H9 (cell line): ENCODE data around the gene HOGA1. TPM values are rescaled to one million over a fixed set of nuclear protein-coding genes. Genes with fewer than 3 reads are reported as not detected.

Source experiments
- DNase-seq: peaks from one replicate; pipeline ENCODE4 v3.0.0-alpha.2; 2017
- H2AFZ ChIP-seq: one replicate; pipeline ENCODE4 v1.6.1; 2013; ENCODE audit warnings: mild to moderate bottlenecking, low read length, control low read depth, moderate library complexity
- H2AK5ac ChIP-seq: 2 replicates; pipeline ENCODE4 v1.6.1; 2013; ENCODE audit warnings: low read length, control low read depth, mixed read lengths; ENCODE audit not compliant: insufficient read length
- H2BK120ac ChIP-seq: one replicate; pipeline ENCODE4 v1.6.1; 2013; ENCODE audit warnings: low read depth, mild to moderate bottlenecking, low read length, control low read depth, inconsistent platforms; ENCODE audit not compliant: poor library complexity, severe bottlenecking
- H2BK12ac ChIP-seq: 2 replicates; pipeline ENCODE4 v1.6.1; 2013; ENCODE audit warnings: low read length, control low read depth, mixed read lengths, low read depth; ENCODE audit not compliant: insufficient read length
- H2BK15ac ChIP-seq: 2 replicates; pipeline ENCODE4 v1.6.1; 2013; ENCODE audit warnings: low read depth, low read length, control low read depth
- H2BK20ac ChIP-seq: one replicate; pipeline ENCODE4 v1.6.1; 2013; ENCODE audit warnings: low read depth, mild to moderate bottlenecking, low read length, control low read depth, inconsistent platforms; ENCODE audit not compliant: poor library complexity, severe bottlenecking
- H2BK5ac ChIP-seq: 2 replicates; pipeline ENCODE4 v1.6.1; 2013; ENCODE audit warnings: low read length, control low read depth, mixed read lengths; ENCODE audit not compliant: insufficient read length
- H3K14ac ChIP-seq: 2 replicates; pipeline ENCODE4 v1.6.1; 2013; ENCODE audit warnings: low read length, control low read depth; ENCODE audit not compliant: insufficient read depth
- H3K18ac ChIP-seq: 2 replicates; pipeline ENCODE4 v1.6.1; 2013; ENCODE audit warnings: low read depth, mild to moderate bottlenecking, mixed read lengths, low read length, control low read depth; ENCODE audit not compliant: insufficient read length
- H3K23ac ChIP-seq: 2 replicates; pipeline ENCODE4 v1.6.1; 2013; ENCODE audit warnings: low read length, control low read depth, mixed read lengths, low read depth; ENCODE audit not compliant: insufficient read length
- H3K23me2 ChIP-seq: 2 replicates; pipeline ENCODE4 v1.6.1; 2013; ENCODE audit warnings: low read depth, mild to moderate bottlenecking, mixed read lengths, low read length, control low read depth; ENCODE audit not compliant: insufficient read length, poor library complexity, severe bottlenecking
- H3K27ac ChIP-seq: 2 replicates; pipeline ENCODE4 v1.5.1; 2013; ENCODE audit warnings: low read length, control low read depth, mixed read lengths, low read depth; ENCODE audit not compliant: insufficient read length
- H3K27me3 ChIP-seq: 2 replicates; pipeline ENCODE4 v1.6.1; 2013; ENCODE audit warnings: low read length, control low read depth, inconsistent platforms; ENCODE audit not compliant: insufficient read depth
- H3K4ac ChIP-seq: 2 replicates; pipeline ENCODE4 v1.6.1; 2013; ENCODE audit warnings: low read depth, mild to moderate bottlenecking, control low read depth, inconsistent platforms, low read length, moderate library complexity
- H3K4me1 ChIP-seq: 2 replicates; pipeline ENCODE4 v1.6.1; 2013; ENCODE audit warnings: low read length, control low read depth, inconsistent platforms; ENCODE audit not compliant: insufficient read depth
- H3K4me2 ChIP-seq: 2 replicates; pipeline ENCODE4 v1.6.1; 2013; ENCODE audit warnings: low read length, control low read depth, mixed read lengths; ENCODE audit not compliant: insufficient read length, insufficient read depth
- H3K56ac ChIP-seq: 2 replicates; pipeline ENCODE4 v1.6.1; 2013; ENCODE audit warnings: low read depth, mild to moderate bottlenecking, mixed read lengths, low read length, control low read depth; ENCODE audit not compliant: insufficient read length
- H3K79me1 ChIP-seq: 2 replicates; pipeline ENCODE4 v1.6.1; 2013; ENCODE audit warnings: low read depth, mild to moderate bottlenecking, moderate library complexity, low read length, control low read depth, inconsistent platforms; ENCODE audit not compliant: insufficient read depth, poor library complexity, severe bottlenecking
- H3K79me2 ChIP-seq: 2 replicates; pipeline ENCODE4 v1.6.1; 2013; ENCODE audit warnings: low read length, control low read depth, inconsistent platforms; ENCODE audit not compliant: insufficient read depth
- H3K9ac ChIP-seq: 2 replicates; pipeline ENCODE4 v1.6.1; 2013; ENCODE audit warnings: low read length, control low read depth, mixed read lengths; ENCODE audit not compliant: insufficient read length; ENCODE audit errors: extremely low read depth
- H3K9me3 ChIP-seq: one replicate; pipeline ENCODE4 v1.6.1; 2013; ENCODE audit warnings: low read depth, low read length, inconsistent platforms; ENCODE audit not compliant: control insufficient read depth
- H3T11ph ChIP-seq: one replicate; pipeline ENCODE4 v1.6.1; 2013; ENCODE audit warnings: mild to moderate bottlenecking, low read length, control low read depth, inconsistent platforms
- H4K20me1 ChIP-seq: one replicate; pipeline ENCODE4 v1.6.1; 2013; ENCODE audit not compliant: control insufficient read depth, insufficient read length, insufficient read depth
- H4K5ac ChIP-seq: 2 replicates; pipeline ENCODE4 v1.6.1; 2013; ENCODE audit warnings: low read depth, mild to moderate bottlenecking, mixed read lengths, low read length, control low read depth; ENCODE audit not compliant: insufficient read length
- H4K8ac ChIP-seq: replicated peaks from 2 replicates; pipeline ENCODE4 v1.6.1; 2013; ENCODE audit warnings: low read length, control low read depth, mixed read lengths, low read depth; ENCODE audit not compliant: insufficient read length
- H4K91ac ChIP-seq: 2 replicates; pipeline ENCODE4 v1.6.1; 2013; ENCODE audit warnings: low read depth, mild to moderate bottlenecking, moderate library complexity, mixed read lengths, low read length, control low read depth; ENCODE audit not compliant: insufficient read length
- H3K27ac Mint-ChIP-seq, 3 experiments: 2 replicates in 2 of 3; 3 replicates in 1 of 3; pipeline ENCODE4 v1.8.0; 2020 to 2021; ENCODE audit warnings: mixed read lengths in 3 of 3, mild to moderate bottlenecking in 1 of 3, moderate library complexity in 1 of 3
- H3K27me3 Mint-ChIP-seq: 2 replicates; pipeline ENCODE4 v1.8.0; 2021; ENCODE audit warnings: low read depth, mild to moderate bottlenecking, moderate library complexity, mixed read lengths
- H3K36me3 Mint-ChIP-seq, 3 experiments: 2 replicates in 2 of 3; 3 replicates in 1 of 3; pipeline ENCODE4 v1.8.0; 2020 to 2021; ENCODE audit warnings: low read depth in 3 of 3, mixed read lengths in 3 of 3; ENCODE audit not compliant: insufficient read depth in 1 of 3
- H3K4me1 Mint-ChIP-seq, 2 experiments: 2 replicates each; pipeline ENCODE4 v1.8.0; 2020; ENCODE audit warnings: mixed read lengths in 2 of 2
- H3K4me3 Mint-ChIP-seq, 2 experiments: 2 replicates in 1 of 2; 3 replicates in 1 of 2; pipeline ENCODE4 v1.8.0; 2020 to 2021; ENCODE audit warnings: mild to moderate bottlenecking in 2 of 2, mixed read lengths in 2 of 2, moderate library complexity in 1 of 2
- H3K9me3 Mint-ChIP-seq, 2 experiments: 2 replicates in 1 of 2; 3 replicates in 1 of 2; pipeline ENCODE4 v1.8.0; 2020; ENCODE audit warnings: mild to moderate bottlenecking in 2 of 2, mixed read lengths in 2 of 2, moderate library complexity in 1 of 2
- CTCF ChIP-seq: fragments of 200-600 bp; sonication (generic); conservative IDR thresholded peaks from 3 replicates; pipeline ENCODE4 v1.8.0; 2021; ENCODE audit warnings: antibody characterized with exemption, mild to moderate bottlenecking
- WGBS: extraction: QIAGEN DNeasy Blood & Tissue Kit; methylation state at CpG from one replicate; pipeline ENCODE4 v1.1.7; 2013; ENCODE audit warnings: missing lambda C conversion rate, low lambda C conversion rate, mixed read lengths; ENCODE audit not compliant: insufficient read length; ENCODE audit errors: extremely low coverage; 5-methylcytosine and 5-hydroxymethylcytosine counted together
- total RNA-seq: library from RNA; stranded (reverse); gene quantifications from 2 replicates; pipeline ENCODE4 v1.2.1, GENCODE V29; 2021

HOGA1 gene
- total RNA-seq, 1 experiment from 2014 or later, result 0.79 TPM

DNA sequence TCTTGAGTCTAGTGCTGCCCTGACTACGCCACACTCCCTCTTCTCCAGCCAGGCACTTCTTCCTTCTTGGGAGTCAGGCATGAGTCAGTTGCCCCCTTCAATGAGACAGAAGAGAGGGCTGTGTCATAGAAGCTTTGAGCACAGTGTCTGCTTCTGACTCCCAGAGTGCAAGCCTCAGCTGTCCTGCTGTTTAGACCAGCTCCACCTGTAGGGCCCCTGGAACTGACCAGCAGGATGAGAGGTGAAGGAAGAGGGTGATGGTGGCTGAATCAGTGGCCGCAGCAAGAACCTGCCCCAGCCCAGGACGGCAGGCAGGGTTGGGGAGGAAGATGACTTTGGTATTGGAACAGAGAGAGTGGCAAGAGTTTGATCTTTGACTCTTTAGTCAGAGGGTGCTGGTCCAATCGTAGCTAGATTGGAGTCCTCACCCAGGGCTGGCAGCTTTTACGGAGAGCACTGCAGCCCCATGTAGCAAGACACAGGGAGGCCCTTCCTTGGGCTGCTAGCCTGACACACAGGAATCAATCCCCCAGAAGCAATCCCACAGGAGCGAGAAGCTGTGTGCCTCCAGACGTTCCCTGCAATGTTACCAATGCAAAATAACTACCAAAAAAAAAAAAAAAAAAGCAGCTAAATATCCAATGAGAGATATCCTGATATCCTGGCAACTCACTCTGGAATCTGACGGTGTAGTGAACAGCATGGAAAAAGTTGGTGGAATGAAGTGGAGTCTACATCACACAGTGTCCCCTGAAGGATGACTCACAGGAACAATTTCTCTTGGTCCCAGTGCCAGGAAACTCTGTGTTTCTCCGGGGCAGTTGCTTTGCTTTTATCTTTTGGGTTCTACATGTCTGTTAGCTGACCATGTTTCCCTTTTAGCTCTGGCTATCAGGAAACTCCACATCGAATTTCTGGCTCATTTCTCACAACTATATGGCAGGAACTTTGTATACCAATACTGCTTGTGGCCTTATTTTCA, 12.2 kb downstream of the HOGA1 start:
- H2BK15ac ChIP-seq, result no peak overlapping the region
- Mint-ChIP-seq H3K27me3 (no peaks in the 10 kb centered on the region), H3K9me3 (no peaks in the 10 kb centered on the region), H3K4me1 (peaks cover 3 to 6% of the 10 kb centered on the region in 2 experiments; a peak in 2 of 4 replicates), H3K27ac (peak overlapping the region in 1 of 3 experiments; percentile 16; a peak in 1 of 7 replicates), H3K4me3 (no peak overlapping the region), H3K36me3 (no peaks in the 10 kb centered on the region)
- H3K4ac ChIP-seq, result no peak overlapping the region
- no peak overlapping the region for H2BK12ac ChIP-seq
- H3K14ac ChIP-seq, result no peak overlapping the region
- no peaks in the 10 kb centered on the region for H3K79me2 ChIP-seq
- no peak for DNase-seq
- no peak overlapping the region for H3K4me2 ChIP-seq
- no peaks in the 10 kb centered on the region for H4K20me1 ChIP-seq
- H4K91ac ChIP-seq, result no peak overlapping the region
- H4K8ac ChIP-seq, result no peak overlapping the region
- H3K56ac ChIP-seq, result no peak overlapping the region
- WGBS, result no CpG with 5 or more reads among the region's 10 CpGs
- H2BK20ac ChIP-seq, result no peak overlapping the region
- no peak for TF ChIP-seq CTCF
- H3K9me3 ChIP-seq, result no peaks in the 10 kb centered on the region
- no peak overlapping the region for H2AFZ ChIP-seq
- H3K27me3 ChIP-seq, result no peaks in the 10 kb centered on the region
- no peak overlapping the region for H3K23ac ChIP-seq
- no peak overlapping the region for H2BK120ac ChIP-seq
- H3K4me1 ChIP-seq, result no peaks in the 10 kb centered on the region
- H2AK5ac ChIP-seq, result no peak overlapping the region
- no peak overlapping the region for H3T11ph ChIP-seq
- H3K9ac ChIP-seq, result no peak overlapping the region
- H2BK5ac ChIP-seq, result no peak overlapping the region
- H4K5ac ChIP-seq, result no peak overlapping the region
- H3K27ac ChIP-seq, result no peak overlapping the region
- H3K23me2 ChIP-seq, result no peaks in the 10 kb centered on the region
- no peaks in the 10 kb centered on the region for H3K79me1 ChIP-seq
- H3K18ac ChIP-seq, result no peak overlapping the region
